B cell (primary cell): Measurements from ENCODE around the gene UPK2. TPM values are rescaled to one million over a fixed set of nuclear protein-coding genes. Genes with fewer than 3 reads are reported as not detected.

ENCODE experiments used
- ATAC-seq: fragments of 200-7000 bp; cut with Tn5 transposase; one replicate; pipeline ENCODE4 v1.10.0; 2021; ENCODE audit warnings: low read depth, mild to moderate bottlenecking, moderate number of reproducible peaks, moderate library complexity
- CTCF ChIA-PET: fragments of 350-600 bp; sonication (Branson Sonifier 250); formaldehyde crosslinking; loops from one replicate; lab custom pipeline; 2021; ENCODE audit warnings: antibody characterized with exemption, inconsistent platforms; lab: Charles Lee
- POLR2A ChIA-PET: fragments of 350-600 bp; sonication (Branson Sonifier 250); formaldehyde crosslinking; loops from one replicate; lab custom pipeline; 2021; ENCODE audit warnings: antibody characterized with exemption; lab: Charles Lee
- DNase-seq: peaks from one replicate; pipeline ENCODE4 v3.0.0; 2013
- H2AFZ ChIP-seq: 2 replicates; pipeline ENCODE4 v1.6.1; 2012; ENCODE audit warnings: mild to moderate bottlenecking, low read depth, low read length; ENCODE audit not compliant: insufficient read depth, poor library complexity, severe bottlenecking
- H3K27ac ChIP-seq, 2 donors: 1 replicate in 1 of 2; 2 replicates in 1 of 2; pipeline ENCODE4 v1.5.1; 2012 to 2013; ENCODE audit warnings: low read length in 2 of 2, mild to moderate bottlenecking in 2 of 2, moderate library complexity in 1 of 2
- H3K27me3 ChIP-seq, 4 experiments: fragments of 200-600 bp in 1 of 4; sonication (generic) in 1 of 4; replicated peaks in 1 of 4; 1 replicate in 2 of 4; 2 replicates in 2 of 4; pipeline versions ENCODE4 v1.6.1 to v1.7.0; 2013 to 2016; ENCODE audit warnings: low read length in 3 of 4, mild to moderate bottlenecking in 2 of 4, mixed read lengths in 1 of 4, moderate library complexity in 1 of 4; ENCODE audit not compliant: insufficient read depth in 4 of 4, control insufficient read depth in 3 of 4; ENCODE audit errors: control extremely low read depth in 1 of 4
- H3K36me3 ChIP-seq, 2 experiments: replicated peaks in 1 of 2; 1 replicate in 1 of 2; 2 replicates in 1 of 2; pipeline versions ENCODE4 v1.6.1 to v1.7.1; 2013; ENCODE audit warnings: low read length in 1 of 2; ENCODE audit not compliant: insufficient read depth in 2 of 2, control insufficient read depth in 1 of 2; ENCODE audit errors: control extremely low read depth in 1 of 2, extremely low read depth in 1 of 2
- H3K4me1 ChIP-seq, 2 donors: fragments of 200-600 bp in 1 of 2; sonication (generic) in 1 of 2; 1 replicate in 1 of 2; 2 replicates in 1 of 2; pipeline versions ENCODE4 v1.5.1 to v1.6.1; 2013 to 2017; ENCODE audit warnings: low read length in 2 of 2; ENCODE audit not compliant: control insufficient read depth in 2 of 2, insufficient read depth in 2 of 2
- H3K4me2 ChIP-seq: replicated peaks from 2 replicates; pipeline ENCODE3; 2012; ENCODE audit warnings: mild to moderate bottlenecking, low read depth, low read length; ENCODE audit not compliant: poor library complexity, severe bottlenecking
- H3K4me3 ChIP-seq, 5 experiments: fragments of 200-600 bp in 1 of 5; sonication (generic) in 1 of 5; 1 replicate in 3 of 5; 2 replicates in 2 of 5; pipeline versions ENCODE4 v1.5.1 to v1.7.0; 2011 to 2016; ENCODE audit warnings: low read length in 4 of 5, mild to moderate bottlenecking in 4 of 5, low read depth in 2 of 5, control low read depth in 1 of 5, moderate library complexity in 1 of 5; ENCODE audit not compliant: insufficient read depth in 1 of 5; ENCODE audit errors: control extremely low read depth in 1 of 5, extremely low read depth in 1 of 5
- H3K79me2 ChIP-seq: fragments of 200-600 bp; sonication (generic); one replicate; pipeline ENCODE4 v1.6.0; 2016; ENCODE audit warnings: low read length; ENCODE audit not compliant: control insufficient read depth, insufficient read depth
- H3K9ac ChIP-seq: fragments of 200-600 bp; sonication (generic); 2 replicates; pipeline ENCODE4 v1.6.1; 2017; ENCODE audit warnings: mild to moderate bottlenecking, low read length, moderate library complexity
- H3K9me3 ChIP-seq, 3 donors: one replicate each; pipeline versions ENCODE4 v1.6.1 to v1.7.1; 2013; ENCODE audit warnings: low read length in 2 of 3; ENCODE audit not compliant: control insufficient read depth in 2 of 3, insufficient read depth in 1 of 3; ENCODE audit errors: control extremely low read depth in 1 of 3
- H4K20me1 ChIP-seq: 2 replicates; pipeline ENCODE4 v1.6.0; 2012; ENCODE audit warnings: mild to moderate bottlenecking, low read length; ENCODE audit not compliant: insufficient read depth, control insufficient read depth, poor library complexity, severe bottlenecking
- H3K27ac Mint-ChIP-seq: one replicate; pipeline ENCODE4 v1.8.0; 2021; ENCODE audit warnings: mixed read lengths
- H3K27me3 Mint-ChIP-seq: one replicate; pipeline ENCODE4 v1.8.0; 2021; ENCODE audit warnings: mixed read lengths
- H3K4me1 Mint-ChIP-seq: one replicate; pipeline ENCODE4 v1.8.0; 2021; ENCODE audit warnings: mixed read lengths
- H3K4me3 Mint-ChIP-seq: one replicate; pipeline ENCODE4 v1.8.0; 2021; ENCODE audit warnings: mixed read lengths
- H3K9me3 Mint-ChIP-seq: one replicate; pipeline ENCODE4 v1.8.0; 2022; ENCODE audit warnings: mixed read lengths; ENCODE audit not compliant: insufficient read depth
- EZH2 ChIP-seq: IDR thresholded peaks from 2 replicates; pipeline ENCODE4 v1.6.1; 2012; ENCODE audit warnings: borderline replicate concordance, low read depth, mild to moderate bottlenecking, moderate library complexity, low read length; ENCODE audit not compliant: insufficient read depth, poor library complexity, severe bottlenecking
- WGBS: methylation state at CpG from one replicate; pipeline ENCODE4 v1.1.5; 2013; ENCODE audit warnings: missing lambda C conversion rate; ENCODE audit not compliant: insufficient coverage; 5-methylcytosine and 5-hydroxymethylcytosine counted together
- intact Hi-C: fragments of 100-400 bp; cut with micrococcal nuclease; formaldehyde crosslinking; loops from one replicate; pipeline ENCODE4 v1.10.0; 2022
- polyA plus RNA-seq: library from polyadenylated mRNA; depleted of rRNA; stranded (reverse); fragments of >200 nt; gene quantifications from 2 replicates; pipeline ENCODE4 v1.2.3, GENCODE V29; 2012
- total RNA-seq, 2 donors: library from RNA; stranded (reverse); fragments of 120-200 nt in 1 of 2; gene quantifications; 1 replicate in 1 of 2; 2 replicates in 1 of 2; pipeline versions ENCODE4 v1.2.3 to v1.2.4, GENCODE V29; 2013 to 2022
- TF ChIP-seq, protein P1 (sequence below): fragments of 200-600 bp; IDR thresholded peaks from one replicate; pipeline ENCODE4 v1.8.0; 2022; ENCODE audit warnings: antibody characterized with exemption, mild to moderate bottlenecking

Gene UPK2
- total and polyA plus RNA-seq, 2 donors (not counting 1 experiment from before 2014, with no cell fraction given), result 0.43 TPM; not detected in 1

DNA sequence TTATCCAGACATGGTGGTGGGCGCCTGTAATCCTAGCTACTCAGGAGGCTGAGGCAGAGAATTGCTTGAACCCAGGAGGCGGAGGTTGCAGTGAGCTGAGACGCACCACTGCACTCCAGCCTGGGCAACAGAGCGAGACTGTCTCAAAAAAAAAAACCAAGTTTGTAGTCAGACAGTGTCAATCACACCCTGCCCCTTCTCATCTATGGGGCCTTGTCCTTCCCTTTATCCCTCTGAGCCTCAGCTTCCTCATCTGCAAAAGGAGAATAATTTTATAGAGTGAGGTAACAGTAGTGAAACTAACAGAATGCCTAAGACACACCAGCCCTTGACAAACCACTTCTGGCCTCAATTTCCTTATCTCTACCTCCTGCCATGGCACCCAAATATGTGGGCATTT is 41.1 kb upstream of the UPK2 start:
- peaks cover 66% of the 10 kb centered on the region for H3K79me2 ChIP-seq
- intact Hi-C loops, result loop anchor here (1.0 kb wide), 2 partner anchors 9 to 13 kb away; no protein-coding TSS in a partner anchor
- peak; percentile 34 for ATAC-seq

DNA sequence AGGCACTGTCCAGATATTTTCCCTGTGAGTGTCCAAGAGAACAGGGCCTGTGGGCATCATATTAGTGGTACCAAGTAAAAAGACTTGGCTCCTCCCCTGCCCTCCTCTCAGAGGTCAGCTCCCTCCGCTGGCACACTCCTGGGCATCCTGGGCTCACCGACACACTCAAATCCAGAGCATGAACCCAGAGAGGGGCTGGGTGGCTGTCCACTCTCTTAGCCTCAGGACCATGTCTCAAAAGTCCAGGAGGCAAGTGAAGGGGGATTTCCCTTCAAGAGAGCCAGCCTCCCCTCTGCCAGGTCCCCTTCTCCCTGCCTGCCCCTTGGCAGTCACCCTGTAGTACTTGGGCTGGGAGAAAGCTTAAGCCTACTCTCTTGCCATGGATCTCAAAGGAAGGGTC is 40.7 kb upstream of the UPK2 start:
- Histone ChIP-seq H3K27ac (peak overlapping the region; percentile 87 to 94), H3K4me1 (peaks cover 95 to 98% of the 10 kb centered on the region in 2 donors), H2AFZ (no peak overlapping the region), H4K20me1 (peaks cover 4% of the 10 kb centered on the region), H3K4me2 (peak overlapping the region; percentile 79), H3K9me3 (no peaks in the 10 kb centered on the region), H3K9ac (peak overlapping the region; percentile 40), H3K36me3 (peaks cover 0 to 16% of the 10 kb centered on the region in 2 experiments), H3K27me3 (no peaks in the 10 kb centered on the region), H3K4me3 (peak overlapping the region in 1 of 5 experiments; percentile 27), H3K79me2 (peaks cover 68% of the 10 kb centered on the region)
- Mint-ChIP-seq H3K4me3 (peak overlapping the region; percentile 77), H3K4me1 (peaks cover 87% of the 10 kb centered on the region), H3K9me3 (no peaks in the 10 kb centered on the region), H3K27ac (peak overlapping the region; percentile 94), H3K27me3 (no peaks in the 10 kb centered on the region)
- CTCF ChIA-PET, result interaction anchor here (15.2 kb wide), 1 partner anchor 12 kb away, joined by 288 read pairs; the partner anchor contains the start of gene BCL9L
- no peak for DNase-seq
- TF ChIP-seq, protein P1, sequence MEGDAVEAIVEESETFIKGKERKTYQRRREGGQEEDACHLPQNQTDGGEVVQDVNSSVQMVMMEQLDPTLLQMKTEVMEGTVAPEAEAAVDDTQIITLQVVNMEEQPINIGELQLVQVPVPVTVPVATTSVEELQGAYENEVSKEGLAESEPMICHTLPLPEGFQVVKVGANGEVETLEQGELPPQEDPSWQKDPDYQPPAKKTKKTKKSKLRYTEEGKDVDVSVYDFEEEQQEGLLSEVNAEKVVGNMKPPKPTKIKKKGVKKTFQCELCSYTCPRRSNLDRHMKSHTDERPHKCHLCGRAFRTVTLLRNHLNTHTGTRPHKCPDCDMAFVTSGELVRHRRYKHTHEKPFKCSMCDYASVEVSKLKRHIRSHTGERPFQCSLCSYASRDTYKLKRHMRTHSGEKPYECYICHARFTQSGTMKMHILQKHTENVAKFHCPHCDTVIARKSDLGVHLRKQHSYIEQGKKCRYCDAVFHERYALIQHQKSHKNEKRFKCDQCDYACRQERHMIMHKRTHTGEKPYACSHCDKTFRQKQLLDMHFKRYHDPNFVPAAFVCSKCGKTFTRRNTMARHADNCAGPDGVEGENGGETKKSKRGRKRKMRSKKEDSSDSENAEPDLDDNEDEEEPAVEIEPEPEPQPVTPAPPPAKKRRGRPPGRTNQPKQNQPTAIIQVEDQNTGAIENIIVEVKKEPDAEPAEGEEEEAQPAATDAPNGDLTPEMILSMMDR, result no peak
- no peak for TF ChIP-seq EZH2
- intact Hi-C loops, result loop anchor here (1.0 kb wide), 1 partner anchor 9 kb away; no protein-coding TSS in a partner anchor
- WGBS, result 94% methylated on average over 2 of the region's 2 CpGs
- no peak for ATAC-seq
- POLR2A ChIA-PET, result interaction anchor here (0.6 to 4.9 kb wide), 6 partner anchors 9 to 123 kb away, joined by 3 to 38 read pairs (median 6); partner anchors contain the start of gene BCL9L

More for the DNA sequence above, 41.1 kb upstream of the UPK2 start:
- H3K4me3 ChIP-seq, result peak overlapping the region in 1 of 5 experiments; percentile 27
- H3K36me3 ChIP-seq, result peaks cover 0 to 16% of the 10 kb centered on the region in 2 experiments
- H3K9me3 ChIP-seq, result no peaks in the 10 kb centered on the region
- Mint-ChIP-seq H3K9me3 (no peaks in the 10 kb centered on the region), H3K4me1 (peaks cover 83% of the 10 kb centered on the region), H3K27me3 (no peaks in the 10 kb centered on the region), H3K27ac (peak overlapping the region; percentile 94), H3K4me3 (peak overlapping the region; percentile 77)
- DNase-seq, result peak; percentile 72
- H3K4me1 ChIP-seq, result peaks cover 91 to 98% of the 10 kb centered on the region in 2 donors
- no peaks in the 10 kb centered on the region for H3K27me3 ChIP-seq
- H3K9ac ChIP-seq, result peak overlapping the region; percentile 45
- ChIA-PET CTCF (interaction anchor here (15.2 kb wide), 1 partner anchor 12 kb away, joined by 288 read pairs; the partner anchor contains the start of gene BCL9L), POLR2A (interaction anchor here (0.6 to 4.9 kb wide), 8 partner anchors 9 to 124 kb away, joined by 3 to 38 read pairs (median 5); partner anchors contain the start of genes BCL9L and DDX6)
- peaks cover 4% of the 10 kb centered on the region for H4K20me1 ChIP-seq
- peak overlapping the region; percentile 87 to 94 for H3K27ac ChIP-seq
- peak overlapping the region; percentile 79 for H3K4me2 ChIP-seq
- no peak overlapping the region for H2AFZ ChIP-seq
- WGBS, result 22% methylated on average over 3 of the region's 4 CpGs
- TF ChIP-seq, protein P1, result no peak
- no peak for TF ChIP-seq EZH2
